H1 (cell line): Measurements from ENCODE around the gene PRDM2. TPM values are rescaled to one million over a fixed set of nuclear protein-coding genes. Genes with fewer than 3 reads are reported as not detected.

Experiments used
- CTCF ChIA-PET: fragments of 300-600 bp; sonication (Branson Sonifier 250); formaldehyde crosslinking; loops from one replicate; lab custom pipeline; 2021; ENCODE audit not compliant: partially characterized antibody; lab: Charles Lee
- POLR2A ChIA-PET: fragments of 300-600 bp; sonication (Branson Sonifier 250); formaldehyde crosslinking; loops from one replicate; lab custom pipeline; 2021; ENCODE audit warnings: inconsistent platforms; ENCODE audit not compliant: partially characterized antibody; lab: Charles Lee
- DNase-seq, 2 experiments: peaks; one replicate each; pipeline versions ENCODE4 v3.0.0 to v3.0.0-alpha.2; 2010 to 2022; ENCODE audit warnings: low spot score in 2 of 2, low read depth in 1 of 2, mixed read lengths in 1 of 2
- FAIRE-seq: peaks from 2 replicates; lab custom pipeline; 2011; peaks lifted over from hg19 to GRCh38; lab: Jason Lieb, UNC
- H2AFZ ChIP-seq: 2 replicates; pipeline ENCODE4 v1.8.1; 2012; ENCODE audit warnings: low read length, inconsistent platforms
- H2AK5ac ChIP-seq: 2 replicates; pipeline ENCODE4 v1.6.1; 2013; ENCODE audit warnings: low read depth, low read length
- H2BK120ac ChIP-seq: replicated peaks from 2 replicates; pipeline ENCODE3; 2013; ENCODE audit warnings: low read depth, low read length, inconsistent platforms
- H2BK12ac ChIP-seq: 2 replicates; pipeline ENCODE4 v1.6.1; 2013; ENCODE audit warnings: low read depth, low read length
- H2BK15ac ChIP-seq: 2 replicates; pipeline ENCODE4 v1.6.1; 2013; ENCODE audit warnings: low read length
- H2BK20ac ChIP-seq: 2 replicates; pipeline ENCODE4 v1.6.1; 2013; ENCODE audit warnings: low read length
- H2BK5ac ChIP-seq: 2 replicates; pipeline ENCODE4 v1.6.1; 2013; ENCODE audit warnings: low read depth, low read length
- H3K14ac ChIP-seq: 2 replicates; pipeline ENCODE4 v1.6.1; 2013; ENCODE audit warnings: inconsistent platforms; ENCODE audit not compliant: insufficient read length
- H3K18ac ChIP-seq: 2 replicates; pipeline ENCODE4 v1.6.1; 2013; ENCODE audit warnings: low read length; ENCODE audit errors: extremely low read depth
- H3K23ac ChIP-seq: 2 replicates; pipeline ENCODE4 v1.6.1; 2013; ENCODE audit warnings: inconsistent platforms; ENCODE audit not compliant: insufficient read length
- H3K23me2 ChIP-seq: 2 replicates; pipeline ENCODE4 v1.6.1; 2013; ENCODE audit warnings: low read depth, low read length
- H3K27ac ChIP-seq: 2 replicates; pipeline ENCODE4 v1.6.1; 2011; ENCODE audit warnings: low read depth, low read length, inconsistent platforms
- H3K27me3 ChIP-seq, 4 experiments: replicated peaks in 1 of 4; 1 replicate in 1 of 4; 2 replicates in 3 of 4; pipeline versions ENCODE4 v1.6.1 to v1.8.1; 2011 to 2013; ENCODE audit warnings: low read length in 3 of 4, mild to moderate bottlenecking in 3 of 4, inconsistent platforms in 2 of 4, mixed read lengths in 2 of 4, moderate library complexity in 1 of 4; ENCODE audit not compliant: control insufficient read depth in 3 of 4, insufficient read depth in 3 of 4; ENCODE audit errors: extremely low read depth in 1 of 4
- H3K36me3 ChIP-seq, 4 experiments: 2 replicates each; pipeline versions ENCODE4 v1.6.1 to v1.8.1; 2011 to 2013; ENCODE audit warnings: mild to moderate bottlenecking in 4 of 4, low read length in 3 of 4, moderate library complexity in 2 of 4, control low read depth in 1 of 4, inconsistent platforms in 1 of 4; ENCODE audit not compliant: insufficient read depth in 4 of 4, control insufficient read depth in 2 of 4
- H3K4ac ChIP-seq: replicated peaks from 2 replicates; pipeline ENCODE3; 2013; ENCODE audit warnings: low read length, low read depth, mixed read lengths, inconsistent platforms; ENCODE audit not compliant: insufficient read length
- H3K4me1 ChIP-seq, 4 experiments: replicated peaks in 1 of 4; 1 replicate in 1 of 4; 2 replicates in 3 of 4; pipeline versions ENCODE4 v1.6.1 to v1.8.1; 2011 to 2013; ENCODE audit warnings: low read length in 3 of 4, inconsistent platforms in 2 of 4, mixed read lengths in 1 of 4; ENCODE audit not compliant: insufficient read depth in 4 of 4, control insufficient read depth in 3 of 4
- H3K4me2 ChIP-seq, 2 experiments: 2 replicates each; pipeline versions ENCODE4 v1.6.1 to v1.8.1; 2011 to 2013; ENCODE audit warnings: low read depth in 2 of 2, low read length in 2 of 2, control low read depth in 1 of 2, inconsistent platforms in 1 of 2, mild to moderate bottlenecking in 1 of 2; ENCODE audit not compliant: insufficient read depth in 1 of 2
- H3K4me3 ChIP-seq, 4 experiments: fragments of 200-600, 300-600 bp in 1 of 4; sonication (generic), shearing (Covaris generic), sonication (Bioruptor Twin) in 1 of 4; 2 replicates each; pipeline versions ENCODE4 v1.5.1 to v1.8.1; 2011 to 2016; ENCODE audit warnings: low read length in 4 of 4, low read depth in 3 of 4, control low read depth in 2 of 4, inconsistent platforms in 2 of 4, mild to moderate bottlenecking in 2 of 4, mixed read lengths in 1 of 4, moderate library complexity in 1 of 4; ENCODE audit not compliant: insufficient read depth in 2 of 4; ENCODE audit errors: extremely low read depth in 1 of 4
- H3K56ac ChIP-seq: replicated peaks from 2 replicates; pipeline ENCODE3; 2013; ENCODE audit warnings: low read depth, mild to moderate bottlenecking, mixed read lengths, low read length, inconsistent platforms; ENCODE audit not compliant: insufficient read length
- H3K79me1 ChIP-seq: 2 replicates; pipeline ENCODE4 v1.6.1; 2013; ENCODE audit warnings: low read depth, low read length, control low read depth
- H3K79me2 ChIP-seq, 2 experiments: 2 replicates each; pipeline versions ENCODE4 v1.6.1 to v1.8.1; 2012 to 2013; ENCODE audit warnings: low read length in 2 of 2, mild to moderate bottlenecking in 2 of 2, inconsistent platforms in 1 of 2; ENCODE audit not compliant: insufficient read depth in 2 of 2, control insufficient read depth in 1 of 2
- H3K9ac ChIP-seq, 4 experiments: replicated peaks in 1 of 4; 1 replicate in 1 of 4; 2 replicates in 3 of 4; pipeline versions ENCODE4 v1.6.1 to v1.8.1; 2011 to 2013; ENCODE audit warnings: low read depth in 3 of 4, low read length in 3 of 4, control low read depth in 2 of 4, mild to moderate bottlenecking in 2 of 4, moderate library complexity in 2 of 4, inconsistent platforms in 1 of 4; ENCODE audit errors: extremely low read depth in 1 of 4
- H3K9me3 ChIP-seq, 2 experiments: 2 replicates each; pipeline versions ENCODE4 v1.6.1 to v1.8.1; 2012 to 2013; ENCODE audit warnings: mild to moderate bottlenecking in 2 of 2, moderate library complexity in 2 of 2, control low read depth in 1 of 2, inconsistent platforms in 1 of 2, low read depth in 1 of 2, low read length in 1 of 2, mixed read lengths in 1 of 2; ENCODE audit not compliant: insufficient read depth in 2 of 2
- H4K20me1 ChIP-seq, 2 experiments: replicated peaks in 1 of 2; 2 replicates each; pipeline versions ENCODE3 to v1.8.1; 2011 to 2013; ENCODE audit warnings: inconsistent platforms in 2 of 2, low read length in 2 of 2, mild to moderate bottlenecking in 1 of 2; ENCODE audit not compliant: insufficient read depth in 2 of 2, control insufficient read depth in 1 of 2
- H4K5ac ChIP-seq: 2 replicates; pipeline ENCODE4 v1.6.1; 2013; ENCODE audit warnings: low read length, low read depth, mixed read lengths, inconsistent platforms; ENCODE audit not compliant: insufficient read length
- H4K8ac ChIP-seq: 2 replicates; pipeline ENCODE4 v1.8.0; 2013; ENCODE audit warnings: mild to moderate bottlenecking, moderate library complexity, low read length, inconsistent platforms; ENCODE audit not compliant: insufficient read depth; ENCODE audit errors: extremely low read depth
- H4K91ac ChIP-seq: replicated peaks from 2 replicates; pipeline ENCODE3; 2013; ENCODE audit warnings: low read length, mixed read lengths, inconsistent platforms; ENCODE audit not compliant: insufficient read length
- BRCA1 ChIP-seq: IDR thresholded peaks from 2 replicates; pipeline ENCODE4 v1.6.1; 2012; ENCODE audit warnings: low read depth, low read length, improper control_type of control experiment
- GTF2F1 ChIP-seq: IDR thresholded peaks from 2 replicates; pipeline ENCODE4 v1.6.1; 2012; ENCODE audit warnings: low read depth, low read length, improper control_type of control experiment, borderline replicate concordance
- POU5F1 ChIP-seq: IDR thresholded peaks from 2 replicates; pipeline ENCODE4 v1.6.1; 2011; ENCODE audit warnings: low read depth, mild to moderate bottlenecking, low read length, moderate library complexity
- TAF7 ChIP-seq: optimal IDR thresholded peaks from 2 replicates; pipeline ENCODE3; 2011; ENCODE audit warnings: low read depth, mild to moderate bottlenecking, inconsistent platforms, low read length, moderate library complexity, borderline replicate concordance
- TEAD4 ChIP-seq: IDR thresholded peaks from 2 replicates; pipeline ENCODE4 v1.6.1; 2012; ENCODE audit warnings: low read depth, low read length, inconsistent platforms, mixed read lengths
- WGBS, 2 experiments: shearing (Covaris generic) in 1 of 2; methylation state at CpG; one replicate each; pipeline versions ENCODE4 v1.1.6 to v1.1.7; 2013 to 2015; ENCODE audit warnings: low lambda C conversion rate in 2 of 2, mixed read lengths in 2 of 2, inconsistent platforms in 1 of 2, low coverage in 1 of 2, missing lambda C conversion rate in 1 of 2; ENCODE audit not compliant: insufficient replicate concordance in 2 of 2, insufficient coverage in 1 of 2, insufficient read length in 1 of 2; ENCODE audit errors: extremely low coverage in 1 of 2, missing lambda C conversion rate in 1 of 2; 5-methylcytosine and 5-hydroxymethylcytosine counted together
- polyA plus RNA-seq, 7 experiments: library from polyadenylated mRNA; depleted of rRNA in 3 of 7; stranded (reverse) in 5 of 7; unstranded in 2 of 7; fragments of >200 nt in 5 of 7; fragments of 200-250 nt in 2 of 7; gene quantifications; 1 replicate in 5 of 7; 2 replicates in 1 of 7; 4 replicates in 1 of 7; pipeline versions ENCODE4 v1.2.1 to v1.2.3, GENCODE V29; 2011 to 2013; ENCODE audit warnings: missing spikeins in 2 of 7, mixed read lengths in 2 of 7
- total RNA-seq: library from RNA; stranded (reverse); fragmentation: NEBNext Ultra II Directional; extraction: Animal tissue kit (Norgen Biotek cat#: 25700); gene quantifications from 2 replicates; pipeline ENCODE4 v1.2.1, GENCODE V29; 2021

PRDM2 gene
- total and polyA plus RNA-seq, 2 of the 8 experiments (the other 6 are each of a cell fraction or from before 2014, with no cell fraction given): 5.8 to 21.2 TPM

DNA sequence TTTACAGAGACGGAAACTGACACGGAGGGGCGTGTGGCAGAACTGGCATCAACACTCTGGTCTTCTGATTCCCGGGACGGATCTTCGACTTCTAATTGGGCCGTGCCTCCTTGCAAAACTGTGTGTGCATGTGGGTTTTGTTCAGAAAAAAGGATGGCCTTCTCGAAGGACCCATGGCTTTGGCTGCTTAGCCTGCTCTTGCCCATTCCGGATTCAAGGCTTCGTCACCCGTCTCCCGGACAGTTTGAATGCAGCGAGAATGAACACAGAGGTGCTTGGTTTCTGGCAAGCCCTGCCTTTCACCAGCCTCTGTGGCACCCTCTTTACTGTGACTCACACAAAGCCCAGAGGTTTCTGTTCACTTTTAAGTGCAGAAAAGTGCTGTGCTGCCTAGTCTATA is 120.1 kb downstream of the PRDM2 start:
- no peak overlapping the region for H4K91ac ChIP-seq
- no peak overlapping the region for H3K14ac ChIP-seq
- H4K5ac ChIP-seq: no peak overlapping the region
- CTCF ChIA-PET: interaction anchor here (0.8 kb wide), 2 partner anchors 145 to 155 kb away, joined by 3 read pairs; no protein-coding TSS in a partner anchor
- H3K23ac ChIP-seq: no peak overlapping the region
- no peak overlapping the region for H2BK5ac ChIP-seq
- H3K4me1 ChIP-seq: no peaks in the 10 kb centered on the region
- DNase-seq: peak in 1 of 2 experiments; percentile 34
- H3K79me1 ChIP-seq: no peaks in the 10 kb centered on the region
- H3K27me3 ChIP-seq: no peaks in the 10 kb centered on the region; a peak in 1 of 7 replicates
- 88% methylated on average over 13 of the region's 13 CpGs; no CpG with 5 or more reads in 1 of the 2 experiments for WGBS, 2 experiments
- H3K56ac ChIP-seq: no peak overlapping the region
- H3K36me3 ChIP-seq: no peaks in the 10 kb centered on the region
- POLR2A ChIA-PET: no interaction called here
- H2BK12ac ChIP-seq: no peak overlapping the region
- H3K9me3 ChIP-seq: no peaks in the 10 kb centered on the region; a peak in 1 of 4 replicates
- no peak overlapping the region for H2BK15ac ChIP-seq
- no peak for FAIRE-seq
- H3K4me3 ChIP-seq: no peak overlapping the region
- H2BK20ac ChIP-seq: no peak overlapping the region
- no peak overlapping the region for H4K8ac ChIP-seq
- no peak overlapping the region for H3K4me2 ChIP-seq
- no peak overlapping the region for H3K9ac ChIP-seq
- H3K27ac ChIP-seq: no peak overlapping the region
- no peak overlapping the region for H3K18ac ChIP-seq
- H2AK5ac ChIP-seq: no peak overlapping the region
- H3K23me2 ChIP-seq: no peaks in the 10 kb centered on the region
- TF ChIP-seq BRCA1: no peak
- no peak for TF ChIP-seq POU5F1
- TF ChIP-seq GTF2F1: no peak
- no peak for TF ChIP-seq TEAD4
- no peak for TF ChIP-seq TAF7
- H2AFZ ChIP-seq: no peak overlapping the region
- H2BK120ac ChIP-seq: no peak overlapping the region
- H4K20me1 ChIP-seq: no peaks in the 10 kb centered on the region
- no peaks in the 10 kb centered on the region for H3K79me2 ChIP-seq
- H3K4ac ChIP-seq: no peak overlapping the region
